SU-DHL-6 (cell line): ENCODE results near the gene MMP14.

Source experiments
- H2AFZ ChIP-seq: fragments of 200-600 bp; sonication (generic); 2 replicates; pipeline ENCODE4 v1.6.1; 2014; ENCODE audit warnings: low read depth, mild to moderate bottlenecking, moderate library complexity, mixed read lengths, antibody characterized with exemption, low read length; ENCODE audit not compliant: severe bottlenecking
- H3F3A ChIP-seq: fragments of 200-600 bp; shearing (Covaris generic); 2 replicates; pipeline ENCODE4 v1.6.0; 2016; ENCODE audit warnings: antibody characterized with exemption, mild to moderate bottlenecking; ENCODE audit not compliant: insufficient read depth
- H3K27ac ChIP-seq: fragments of 200-600 bp; sonication (generic); 2 replicates; pipeline ENCODE4 v1.5.1; 2016; ENCODE audit warnings: low read depth, mild to moderate bottlenecking, low read length, moderate library complexity, mixed read lengths
- H3K27me3 ChIP-seq: fragments of 200-600 bp; sonication (generic), shearing (Covaris generic); 2 replicates; pipeline ENCODE4 v1.6.0; 2014; ENCODE audit warnings: mild to moderate bottlenecking, low read length
- H3K36me3 ChIP-seq: fragments of 200-600 bp; sonication (generic); 2 replicates; pipeline ENCODE4 v1.6.1; 2014; ENCODE audit warnings: mild to moderate bottlenecking, low read length, mixed read lengths
- H3K4me2 ChIP-seq: fragments of 300-600, 200-600 bp; shearing (Covaris generic), sonication (generic); 2 replicates; pipeline ENCODE4 v1.6.0; 2014; ENCODE audit warnings: low read length, low read depth, mild to moderate bottlenecking; ENCODE audit not compliant: poor library complexity, severe bottlenecking
- H3K4me3 ChIP-seq: fragments of 200-600 bp; sonication (generic); 2 replicates; pipeline ENCODE4 v1.5.1; 2014; ENCODE audit warnings: antibody characterized with exemption, low read length, mild to moderate bottlenecking, mixed read lengths; ENCODE audit not compliant: insufficient read depth, poor library complexity, severe bottlenecking
- H3K79me2 ChIP-seq: fragments of 200-600 bp; sonication (generic); 2 replicates; pipeline ENCODE4 v1.6.1; 2014; ENCODE audit warnings: mild to moderate bottlenecking, low read length, moderate library complexity; ENCODE audit not compliant: insufficient read depth
- H3K9ac ChIP-seq: fragments of 200-600 bp; sonication (generic); 2 replicates; pipeline ENCODE4 v1.7.0; 2014; ENCODE audit warnings: mild to moderate bottlenecking, low read length
- H3K9me2 ChIP-seq: fragments of 200-600 bp; sonication (generic); replicated peaks from 2 replicates; pipeline ENCODE4 v1.6.1; 2014; ENCODE audit warnings: low read length; ENCODE audit not compliant: insufficient read depth
- H3K9me3 ChIP-seq: fragments of 200-600 bp; sonication (generic); 2 replicates; pipeline ENCODE4 v1.6.1; 2014; ENCODE audit warnings: low read length, mixed read lengths; ENCODE audit not compliant: insufficient read depth
- H4K20me1 ChIP-seq: fragments of 200-600 bp; sonication (generic); 2 replicates; pipeline ENCODE4 v1.6.1; 2014; ENCODE audit warnings: low read depth, mild to moderate bottlenecking, antibody characterized with exemption, low read length, moderate library complexity, mixed read lengths
- CTCF ChIP-seq: fragments of 200-600 bp; sonication (generic); IDR thresholded peaks from one replicate; pipeline ENCODE4 v1.5.1; 2017; ENCODE audit warnings: antibody characterized with exemption, mild to moderate bottlenecking, low read length, moderate library complexity; ENCODE audit not compliant: insufficient read depth, poor library complexity, severe bottlenecking
- EZH2phosphoT487 ChIP-seq: fragments of 200-600 bp; sonication (generic), shearing (Covaris generic); conservative IDR thresholded peaks from 2 replicates; pipeline ENCODE4 v1.6.1; 2018; ENCODE audit warnings: mild to moderate bottlenecking, antibody characterized with exemption, low read length, moderate library complexity, mixed read lengths

Gene MMP14

GRCh38 chr14:22886500-22887259 is 50.3 kb downstream of the MMP14 start:
- TF ChIP-seq CTCF (peak; percentile 20), EZH2phosphoT487 (no peak)
- no peaks in the 10 kb centered on the region for H3K27me3 ChIP-seq
- peak overlapping the region; percentile 69 for H2AFZ ChIP-seq
- H3K4me2 ChIP-seq = peak overlapping the region; percentile 78
- peak overlapping the region; percentile 52 for H3K4me3 ChIP-seq
- no peaks in the 10 kb centered on the region for H4K20me1 ChIP-seq
- H3K79me2 ChIP-seq = no peaks in the 10 kb centered on the region
- peak overlapping the region; percentile 50 for H3K9ac ChIP-seq
- H3K36me3 ChIP-seq = no peaks in the 10 kb centered on the region
- peaks cover 24% of the 10 kb centered on the region for H3F3A ChIP-seq
- H3K27ac ChIP-seq = peak overlapping the region; percentile 86
- H3K9me3 ChIP-seq = no peaks in the 10 kb centered on the region
- no peaks in the 10 kb centered on the region for H3K9me2 ChIP-seq

GRCh38 chr14:22887260-22887989 is 51.0 kb downstream of the MMP14 start:
- Histone ChIP-seq H3K27me3 (no peaks in the 10 kb centered on the region), H3K36me3 (no peaks in the 10 kb centered on the region), H2AFZ (peak overlapping the region; percentile 69), H4K20me1 (no peaks in the 10 kb centered on the region), H3K4me2 (peak overlapping the region; percentile 78), H3K9ac (peak overlapping the region; percentile 50), H3K27ac (peak overlapping the region; percentile 86), H3K9me2 (no peaks in the 10 kb centered on the region), H3K4me3 (peak overlapping the region; percentile 52), H3K9me3 (no peaks in the 10 kb centered on the region), H3K79me2 (no peaks in the 10 kb centered on the region), H3F3A (peaks cover 24% of the 10 kb centered on the region)
- TF ChIP-seq CTCF = no peak
- TF ChIP-seq EZH2phosphoT487 = no peak

- no peak for TF ChIP-seq CTCF
- no peak for TF ChIP-seq EZH2phosphoT487
- H3K9me3 ChIP-seq = no peaks in the 10 kb centered on the region
- H3K27me3 ChIP-seq = no peaks in the 10 kb centered on the region
- H3K4me3 ChIP-seq = peak overlapping the region; percentile 12
- peaks cover 24% of the 10 kb centered on the region for H3F3A ChIP-seq
- no peaks in the 10 kb centered on the region for H3K36me3 ChIP-seq
- peak overlapping the region; percentile 78 for H3K4me2 ChIP-seq
- peak overlapping the region; percentile 86 for H3K27ac ChIP-seq
- H3K9me2 ChIP-seq = no peaks in the 10 kb centered on the region
- H3K9ac ChIP-seq = peak overlapping the region; percentile 50
- no peak overlapping the region for H2AFZ ChIP-seq
- H4K20me1 ChIP-seq = no peaks in the 10 kb centered on the region
- H3K79me2 ChIP-seq = no peaks in the 10 kb centered on the region
These were observed 51.6 kb downstream of the MMP14 start for GRCh38 chr14:22887990-22888378.
